Loucy (cell line): ENCODE data around the gene EFCAB8.

Experiments used
- H2AFZ ChIP-seq: fragments of 200-600 bp; sonication (generic); 2 replicates; pipeline ENCODE4 v1.6.0; 2016; ENCODE audit warnings: antibody characterized with exemption, mild to moderate bottlenecking, low read length, moderate library complexity
- H3F3A ChIP-seq: fragments of 200-600 bp; 2 replicates; pipeline ENCODE4 v1.6.0; 2016; ENCODE audit warnings: antibody characterized with exemption, low read depth, mild to moderate bottlenecking
- H3K27me3 ChIP-seq: fragments of 200-600 bp; sonication (generic); 2 replicates; pipeline ENCODE4 v1.6.1; 2014; ENCODE audit warnings: low read length, mild to moderate bottlenecking; ENCODE audit not compliant: insufficient read depth, poor library complexity, severe bottlenecking
- H3K36me3 ChIP-seq: fragments of 200-600 bp; sonication (generic); 2 replicates; pipeline ENCODE4 v1.6.1; 2016; ENCODE audit warnings: low read length; ENCODE audit not compliant: insufficient read depth
- H3K4me1 ChIP-seq: fragments of 200-600 bp; sonication (generic); 2 replicates; pipeline ENCODE4 v1.5.1; 2014; ENCODE audit warnings: low read length, mild to moderate bottlenecking; ENCODE audit not compliant: insufficient read depth, poor library complexity, severe bottlenecking
- H3K4me2 ChIP-seq: fragments of 200-600 bp; sonication (generic); 2 replicates; pipeline ENCODE4 v1.6.0; 2014; ENCODE audit warnings: antibody characterized with exemption, low read length, low read depth, mild to moderate bottlenecking; ENCODE audit not compliant: poor library complexity, severe bottlenecking
- H3K4me3 ChIP-seq: fragments of 200-600 bp; sonication (generic); 2 replicates; pipeline ENCODE4 v1.5.1; 2014; ENCODE audit warnings: low read length, mild to moderate bottlenecking, mixed read lengths; ENCODE audit not compliant: poor library complexity, severe bottlenecking
- H3K79me2 ChIP-seq: fragments of 200-600 bp; sonication (generic); 2 replicates; pipeline ENCODE4 v1.6.1; 2014; ENCODE audit warnings: low read length; ENCODE audit not compliant: insufficient read depth
- H3K9ac ChIP-seq: fragments of 200-600 bp; sonication (generic); 2 replicates; pipeline ENCODE4 v1.6.0; 2014; ENCODE audit warnings: mild to moderate bottlenecking, low read depth, low read length, moderate library complexity; ENCODE audit not compliant: poor library complexity, severe bottlenecking
- H3K9me2 ChIP-seq: fragments of 200-600 bp; sonication (generic); replicated peaks from 2 replicates; pipeline ENCODE4 v1.6.1; 2016; ENCODE audit warnings: low read depth, low read length, mixed read lengths
- H3K9me3 ChIP-seq: fragments of 200-600 bp; sonication (generic); 2 replicates; pipeline ENCODE4 v1.6.1; 2014; ENCODE audit warnings: mild to moderate bottlenecking, antibody characterized with exemption, low read length, low read depth; ENCODE audit not compliant: insufficient read depth
- H4K20me1 ChIP-seq: fragments of 200-600 bp; sonication (generic); 2 replicates; pipeline ENCODE4 v1.6.0; 2014; ENCODE audit warnings: antibody characterized with exemption, low read length, mild to moderate bottlenecking; ENCODE audit not compliant: insufficient read depth, poor library complexity, severe bottlenecking
- CTCF ChIP-seq: fragments of 200-600 bp; sonication (generic); conservative IDR thresholded peaks from 2 replicates; pipeline ENCODE4 v1.5.1; 2014; ENCODE audit warnings: mild to moderate bottlenecking, antibody characterized with exemption, low read length
- EZH2phosphoT487 ChIP-seq: fragments of 200-600 bp; IDR thresholded peaks from 2 replicates; pipeline ENCODE4 v1.6.1; 2018; ENCODE audit warnings: antibody characterized with exemption, mild to moderate bottlenecking, moderate library complexity, borderline replicate concordance

The EFCAB8 gene

GRCh38 chr20:32828029-32828680 is 30.6 kb upstream of the EFCAB8 start:
- peak overlapping the region; percentile 20 for H3K9ac ChIP-seq

GRCh38 chr20:32829311-32830005 is 29.3 kb upstream of the EFCAB8 start:
- Histone ChIP-seq H3K79me2 (peaks cover 96% of the 10 kb centered on the region), H3K4me2 (peak overlapping the region; percentile 35), H3K4me3 (no peak overlapping the region), H2AFZ (no peak overlapping the region), H3K9me2 (no peaks in the 10 kb centered on the region), H3K9me3 (no peaks in the 10 kb centered on the region), H3K9ac (no peak overlapping the region), H3K36me3 (peaks cover 74% of the 10 kb centered on the region), H3K27me3 (no peaks in the 10 kb centered on the region), H4K20me1 (peaks cover 72% of the 10 kb centered on the region), H3F3A (0 out of 2 replicates have a peak, but pooled peaks cover 3% of the 10 kb centered on the region), H3K4me1 (peaks cover 14% of the 10 kb centered on the region)
- no peak for TF ChIP-seq EZH2phosphoT487
- TF ChIP-seq CTCF = no peak

More at GRCh38 chr20:32828029-32828680, 30.6 kb upstream of the EFCAB8 start:
- H3K9me3 ChIP-seq = no peaks in the 10 kb centered on the region
- H4K20me1 ChIP-seq = peaks cover 72% of the 10 kb centered on the region
- H3K9me2 ChIP-seq = no peaks in the 10 kb centered on the region
- peaks cover 26% of the 10 kb centered on the region for H3K4me1 ChIP-seq
- H3K27me3 ChIP-seq = no peaks in the 10 kb centered on the region
- H3K4me2 ChIP-seq = peak overlapping the region; percentile 17
- peaks cover 96% of the 10 kb centered on the region for H3K79me2 ChIP-seq
- no peak overlapping the region for H2AFZ ChIP-seq
- TF ChIP-seq CTCF (no peak), EZH2phosphoT487 (no peak)
- H3F3A ChIP-seq = 0 out of 2 replicates have a peak, but pooled peaks cover 3% of the 10 kb centered on the region
- no peak overlapping the region for H3K4me3 ChIP-seq
- peaks cover 61% of the 10 kb centered on the region; the same call in 1 of the 2 replicates for H3K36me3 ChIP-seq

GRCh38 chr20:32830437-32830836 is 28.3 kb upstream of the EFCAB8 start:
- no peaks in the 10 kb centered on the region for H3K27me3 ChIP-seq
- peaks cover 82% of the 10 kb centered on the region for H3K36me3 ChIP-seq
- no peak overlapping the region for H3K4me3 ChIP-seq
- H4K20me1 ChIP-seq = peaks cover 71% of the 10 kb centered on the region
- peaks cover 14% of the 10 kb centered on the region for H3K4me1 ChIP-seq
- no peak for TF ChIP-seq EZH2phosphoT487
- TF ChIP-seq CTCF = no peak
- H3K79me2 ChIP-seq = peaks cover 95% of the 10 kb centered on the region
- H3F3A ChIP-seq = 0 out of 2 replicates have a peak, but pooled peaks cover 3% of the 10 kb centered on the region
- no peaks in the 10 kb centered on the region for H3K9me2 ChIP-seq
- H3K9ac ChIP-seq = no peak overlapping the region
- no peak overlapping the region for H3K4me2 ChIP-seq
- H3K9me3 ChIP-seq = no peaks in the 10 kb centered on the region
- no peak overlapping the region for H2AFZ ChIP-seq
